ENCODE measurements around the gene DNM3. TPM values are rescaled to one million over a fixed set of nuclear protein-coding genes. Genes with fewer than 3 reads are reported as not detected.

The DNM3 gene
- total RNA-seq, 1 donor from 2014 or later, result 0.41 TPM

- DNase-seq (ENCODE audit: low spot score), result no peak
- Mint-ChIP-seq H3K4me3 (ENCODE audit: low read depth) (peak overlapping the region; percentile 90), H3K27ac (peak overlapping the region; percentile 87), H3K9me3 (no peaks in the 10 kb centered on the region), H3K36me3 (ENCODE audit: low read depth) (peaks cover 37% of the 10 kb centered on the region), H3K27me3 (ENCODE audit: low read depth) (no peaks in the 10 kb centered on the region), H3K4me1 (ENCODE audit: low read depth) (peaks cover 29% of the 10 kb centered on the region)
- intact Hi-C loops (cut with micrococcal nuclease), result loop anchor here (5.0 kb wide), 1 partner anchor 441 kb away; no protein-coding TSS in a partner anchor
These were observed 601.7 kb downstream of the DNM3 start for GRCh38 chr1:172442843-172443565.

DNA sequence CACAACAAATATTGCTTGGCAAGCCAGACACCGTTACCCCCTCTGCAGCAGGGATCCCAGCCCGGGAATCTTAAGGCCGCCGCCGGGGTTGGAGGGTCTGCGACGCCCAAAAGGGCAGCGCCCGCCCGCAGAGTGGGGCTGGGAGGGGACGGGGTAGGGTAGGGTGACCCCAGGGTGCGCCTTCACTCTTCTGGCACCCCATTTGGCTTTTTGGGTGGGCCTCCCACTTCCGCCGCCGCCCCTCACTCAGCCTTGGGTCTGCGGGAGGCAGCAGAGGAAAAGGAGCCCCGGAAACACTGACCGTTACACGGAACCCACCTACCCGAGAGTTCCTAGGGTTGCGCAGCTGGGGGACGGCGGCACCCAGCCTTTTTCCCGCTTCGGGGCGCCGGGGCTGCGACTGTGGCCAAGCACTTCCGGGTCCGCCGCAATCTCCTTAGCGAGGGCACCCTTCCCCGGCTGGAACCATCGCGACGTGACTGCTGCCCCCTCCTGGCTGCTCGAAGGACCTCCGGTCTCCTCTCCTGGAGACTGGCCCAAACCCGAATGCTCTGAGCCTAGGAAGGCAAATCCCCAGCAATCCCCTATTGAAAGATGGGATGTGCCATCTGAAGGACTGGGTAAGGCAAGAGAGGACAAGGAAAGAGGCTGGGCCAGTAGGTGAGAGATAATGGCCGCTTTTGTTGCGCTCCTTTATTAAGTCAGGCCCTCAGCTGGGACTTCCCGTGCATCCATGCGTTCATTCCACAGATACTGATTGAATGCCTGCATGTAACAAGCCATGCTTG, 602.6 kb downstream of the DNM3 start, which contains the start of gene PIGC:
Gene PIGC (minus strand): TSS at position 404 of the 788 bp plus-strand sequence. CDS start 1,447 bp downstream, outside the sequence.
- intact Hi-C loops (cut with micrococcal nuclease), result loop anchor here (1.0 to 5.0 kb wide), 3 partner anchors 15 to 442 kb away; no protein-coding TSS in a partner anchor
- Mint-ChIP-seq H3K27ac (peak within 1 kb of the TSS; percentile 87), H3K4me1 (ENCODE audit: low read depth) (peaks cover 31% of the 10 kb centered on the region), H3K9me3 (no peaks in the 10 kb centered on the region), H3K36me3 (ENCODE audit: low read depth) (peaks cover 33% of the 10 kb centered on the region), H3K27me3 (ENCODE audit: low read depth) (no peaks in the 10 kb centered on the region), H3K4me3 (ENCODE audit: low read depth) (peak within 1 kb of the TSS; percentile 90)
- DNase-seq (ENCODE audit: low spot score), result peak; percentile 86

- Mint-ChIP-seq H3K4me1 (ENCODE audit: low read depth) (peaks cover 47% of the 10 kb centered on the region), H3K4me3 (ENCODE audit: low read depth) (no peak overlapping the region), H3K27me3 (ENCODE audit: low read depth) (no peaks in the 10 kb centered on the region), H3K9me3 (no peaks in the 10 kb centered on the region), H3K36me3 (ENCODE audit: low read depth) (peaks cover 13% of the 10 kb centered on the region), H3K27ac (no peak overlapping the region)
- no peak for DNase-seq (ENCODE audit: low spot score)
- intact Hi-C loops (cut with micrococcal nuclease), result no loop called here
These were observed 605.2 kb downstream of the DNM3 start for GRCh38 chr1:172446547-172446946.

- Mint-ChIP-seq H3K4me3 (ENCODE audit: low read depth) (no peak overlapping the region), H3K27me3 (ENCODE audit: low read depth) (no peaks in the 10 kb centered on the region), H3K27ac (no peak overlapping the region), H3K36me3 (ENCODE audit: low read depth) (peaks cover 2% of the 10 kb centered on the region), H3K9me3 (no peaks in the 10 kb centered on the region), H3K4me1 (ENCODE audit: low read depth) (peaks cover 40% of the 10 kb centered on the region)
- DNase-seq (ENCODE audit: low spot score), result no peak
- intact Hi-C loops (cut with micrococcal nuclease), result no loop called here
These were observed 606.3 kb downstream of the DNM3 start for GRCh38 chr1:172447641-172448040.

GRCh38 chr1:172448995-172449584, 607.8 kb downstream of the DNM3 start:
- peaks cover 36% of the 10 kb centered on the region for H3K4me1 Mint-ChIP-seq (ENCODE audit: low read depth)
- H3K4me3 Mint-ChIP-seq (ENCODE audit: low read depth), result no peak overlapping the region
- DNase-seq (ENCODE audit: low spot score), result no peak
- H3K27ac Mint-ChIP-seq, result peak overlapping the region; percentile 54
- H3K9me3 Mint-ChIP-seq, result no peaks in the 10 kb centered on the region
- no peaks in the 10 kb centered on the region for H3K27me3 Mint-ChIP-seq (ENCODE audit: low read depth)
- intact Hi-C loops (cut with micrococcal nuclease), result no loop called here
- H3K36me3 Mint-ChIP-seq (ENCODE audit: low read depth), result no peaks in the 10 kb centered on the region

GRCh38 chr1:172449585-172450523, 608.6 kb downstream of the DNM3 start:
- Mint-ChIP-seq H3K27me3 (ENCODE audit: low read depth) (peaks cover 2% of the 10 kb centered on the region), H3K9me3 (no peaks in the 10 kb centered on the region), H3K4me1 (ENCODE audit: low read depth) (peaks cover 32% of the 10 kb centered on the region), H3K27ac (no peak overlapping the region), H3K36me3 (ENCODE audit: low read depth) (no peaks in the 10 kb centered on the region), H3K4me3 (ENCODE audit: low read depth) (no peak overlapping the region)
- intact Hi-C loops (cut with micrococcal nuclease), result loop anchor here (2.0 to 5.0 kb wide), 3 partner anchors 93 to 279 kb away; no protein-coding TSS in a partner anchor
- peak; percentile 29 for DNase-seq (ENCODE audit: low spot score)

GRCh38 chr1:172450524-172450885, 609.2 kb downstream of the DNM3 start:
- no peak for DNase-seq (ENCODE audit: low spot score)
- Mint-ChIP-seq H3K4me1 (ENCODE audit: low read depth) (peaks cover 32% of the 10 kb centered on the region), H3K36me3 (ENCODE audit: low read depth) (no peaks in the 10 kb centered on the region), H3K4me3 (ENCODE audit: low read depth) (peak overlapping the region; percentile 42), H3K27ac (peak overlapping the region; percentile 78), H3K9me3 (no peaks in the 10 kb centered on the region), H3K27me3 (ENCODE audit: low read depth) (peaks cover 2% of the 10 kb centered on the region)
- intact Hi-C loops (cut with micrococcal nuclease), result loop anchor here (2.0 to 5.0 kb wide), 3 partner anchors 93 to 278 kb away; no protein-coding TSS in a partner anchor

GRCh38 chr1:172451002-172451443, 609.7 kb downstream of the DNM3 start:
- Mint-ChIP-seq H3K4me1 (ENCODE audit: low read depth) (peaks cover 32% of the 10 kb centered on the region), H3K4me3 (ENCODE audit: low read depth) (peak overlapping the region; percentile 42), H3K27ac (peak overlapping the region; percentile 78)

DNA sequence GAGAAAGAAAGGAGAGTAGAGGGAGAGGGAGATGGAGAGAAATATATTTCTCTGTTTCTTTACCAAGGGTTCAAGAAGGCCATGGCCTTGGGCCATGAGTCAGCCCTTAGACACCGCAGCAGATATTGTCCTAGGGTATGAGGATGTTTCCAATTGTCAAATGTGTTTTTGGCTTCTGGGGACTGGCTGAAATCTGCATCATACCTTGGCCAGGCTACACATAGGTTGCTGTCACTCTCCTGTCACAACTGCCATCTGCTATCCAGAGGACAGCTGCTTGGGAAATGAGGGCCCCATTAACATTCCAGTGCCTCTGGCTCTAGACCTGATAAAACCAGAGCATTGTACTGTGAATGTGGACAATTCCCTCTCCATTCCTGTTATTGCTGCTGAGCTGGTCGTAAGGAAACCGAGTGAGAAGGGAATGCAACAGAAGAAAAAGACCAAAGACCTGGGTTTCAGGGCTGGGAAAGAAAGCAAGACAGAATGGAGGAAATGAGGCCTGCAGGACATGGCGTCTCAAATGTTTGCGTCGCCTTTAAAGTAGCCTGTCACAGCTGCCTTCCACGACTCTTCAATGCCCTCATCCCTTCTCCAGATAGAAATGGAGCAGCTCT, 611.3 kb downstream of the DNM3 start:
- H3K4me3 Mint-ChIP-seq (ENCODE audit: low read depth), result no peak overlapping the region
- no peaks in the 10 kb centered on the region for H3K36me3 Mint-ChIP-seq (ENCODE audit: low read depth)
- DNase-seq (ENCODE audit: low spot score), result no peak
- intact Hi-C loops (cut with micrococcal nuclease), result loop anchor here (5.0 kb wide), 1 partner anchor 95 kb away; no protein-coding TSS in a partner anchor
- H3K27me3 Mint-ChIP-seq (ENCODE audit: low read depth), result peaks cover 8% of the 10 kb centered on the region
- peaks cover 32% of the 10 kb centered on the region for H3K4me1 Mint-ChIP-seq (ENCODE audit: low read depth)
- H3K27ac Mint-ChIP-seq, result no peak overlapping the region
- no peaks in the 10 kb centered on the region for H3K9me3 Mint-ChIP-seq

More at GRCh38 chr1:172451002-172451443, 609.7 kb downstream of the DNM3 start:
- H3K36me3 Mint-ChIP-seq (ENCODE audit: low read depth), result no peaks in the 10 kb centered on the region
- no peaks in the 10 kb centered on the region for H3K9me3 Mint-ChIP-seq
- intact Hi-C loops (cut with micrococcal nuclease), result loop anchor here (1.0 to 5.0 kb wide), 5 partner anchors 81 to 278 kb away; no protein-coding TSS in a partner anchor
- no peak for DNase-seq (ENCODE audit: low spot score)
- peaks cover 2% of the 10 kb centered on the region for H3K27me3 Mint-ChIP-seq (ENCODE audit: low read depth)

- Mint-ChIP-seq H3K4me1 (ENCODE audit: low read depth) (peaks cover 32% of the 10 kb centered on the region), H3K27me3 (ENCODE audit: low read depth) (peaks cover 13% of the 10 kb centered on the region), H3K9me3 (no peaks in the 10 kb centered on the region), H3K4me3 (ENCODE audit: low read depth) (no peak overlapping the region), H3K36me3 (ENCODE audit: low read depth) (no peaks in the 10 kb centered on the region), H3K27ac (no peak overlapping the region)
- DNase-seq (ENCODE audit: low spot score), result no peak
- intact Hi-C loops (cut with micrococcal nuclease), result loop anchor here (5.0 kb wide), 1 partner anchor 96 kb away; no protein-coding TSS in a partner anchor
These were observed 611.9 kb downstream of the DNM3 start for GRCh38 chr1:172453153-172453545.

- Mint-ChIP-seq H3K27me3 (ENCODE audit: low read depth) (peaks cover 13% of the 10 kb centered on the region), H3K9me3 (no peaks in the 10 kb centered on the region), H3K4me1 (ENCODE audit: low read depth) (peaks cover 32% of the 10 kb centered on the region), H3K4me3 (ENCODE audit: low read depth) (no peak overlapping the region), H3K27ac (no peak overlapping the region), H3K36me3 (ENCODE audit: low read depth) (no peaks in the 10 kb centered on the region)
- no peak for DNase-seq (ENCODE audit: low spot score)
- intact Hi-C loops (cut with micrococcal nuclease), result loop anchor here (5.0 kb wide), 1 partner anchor 96 kb away; no protein-coding TSS in a partner anchor
These were observed 612.3 kb downstream of the DNM3 start for GRCh38 chr1:172453607-172454006.
